SIG-M5 treated with dmso at 0.1 percent for 504 hours (cell line): Measurements from ENCODE around the gene LITAFD.
"Not testable (repeated sequence)": the region's sequence is repeated elsewhere in the genome, so short reads cannot be mapped to it uniquely, and the experiment has no call there.

Experiments used
- DNase-seq: peaks from one replicate; lab custom pipeline; 2025; ENCODE audit not compliant: unreplicated experiment; lab: John Stamatoyannopoulos, UW

LITAFD gene

GRCh38 chr16:8855972-8856371 lies 26.2 kb upstream of the LITAFD start:
- no peak for DNase-seq

- no peak for DNase-seq
Measured at GRCh38 chr16:8858994-8859912, 22.9 kb upstream of the LITAFD start.

DNA sequence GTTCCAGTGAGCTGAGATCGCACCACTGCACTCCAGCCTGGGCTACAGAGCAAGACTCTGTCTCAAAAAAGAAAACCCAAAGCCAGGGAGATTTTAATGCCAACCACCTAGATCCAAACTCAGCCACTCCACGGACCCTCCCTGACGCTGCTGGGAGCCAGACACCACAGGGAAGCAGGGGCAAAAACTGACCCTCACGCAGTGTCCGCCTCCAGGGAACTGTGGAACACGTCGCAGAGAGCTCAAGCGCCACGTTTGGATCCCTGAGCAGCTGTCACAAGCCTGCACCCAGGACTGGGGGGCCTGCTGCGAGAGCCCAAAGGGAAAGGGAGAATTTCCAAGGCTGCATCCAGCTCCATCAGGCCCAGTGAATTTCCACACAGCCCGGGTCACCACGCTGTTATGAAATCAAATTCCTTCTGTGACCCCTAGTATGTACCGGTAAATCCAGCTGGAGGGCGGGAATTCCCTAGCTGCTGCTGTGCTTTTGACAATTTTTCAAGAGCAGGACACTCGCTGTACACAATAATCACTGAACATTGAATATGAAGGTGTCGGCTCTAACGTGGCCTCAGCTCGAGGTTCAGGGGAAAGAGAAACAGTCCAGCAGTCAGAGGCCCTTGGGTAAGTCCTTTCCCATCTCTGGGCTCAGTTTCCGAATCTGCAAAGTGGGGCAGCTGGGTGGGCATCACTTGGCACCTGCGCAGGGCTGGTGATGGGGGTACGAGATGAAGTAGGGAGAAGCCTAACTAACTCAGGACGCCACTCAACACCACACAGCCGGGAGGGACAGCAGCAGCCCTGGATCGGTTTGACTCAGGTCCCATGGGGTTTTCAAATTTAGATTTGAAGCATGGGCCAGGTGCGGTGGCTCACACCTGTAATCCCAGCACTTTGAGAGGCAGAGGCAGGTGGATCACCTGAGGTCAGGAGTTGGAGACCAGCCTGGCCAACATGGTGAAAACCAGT lies 22.0 kb upstream of the LITAFD start:
- DNase-seq, result no peak

DNA sequence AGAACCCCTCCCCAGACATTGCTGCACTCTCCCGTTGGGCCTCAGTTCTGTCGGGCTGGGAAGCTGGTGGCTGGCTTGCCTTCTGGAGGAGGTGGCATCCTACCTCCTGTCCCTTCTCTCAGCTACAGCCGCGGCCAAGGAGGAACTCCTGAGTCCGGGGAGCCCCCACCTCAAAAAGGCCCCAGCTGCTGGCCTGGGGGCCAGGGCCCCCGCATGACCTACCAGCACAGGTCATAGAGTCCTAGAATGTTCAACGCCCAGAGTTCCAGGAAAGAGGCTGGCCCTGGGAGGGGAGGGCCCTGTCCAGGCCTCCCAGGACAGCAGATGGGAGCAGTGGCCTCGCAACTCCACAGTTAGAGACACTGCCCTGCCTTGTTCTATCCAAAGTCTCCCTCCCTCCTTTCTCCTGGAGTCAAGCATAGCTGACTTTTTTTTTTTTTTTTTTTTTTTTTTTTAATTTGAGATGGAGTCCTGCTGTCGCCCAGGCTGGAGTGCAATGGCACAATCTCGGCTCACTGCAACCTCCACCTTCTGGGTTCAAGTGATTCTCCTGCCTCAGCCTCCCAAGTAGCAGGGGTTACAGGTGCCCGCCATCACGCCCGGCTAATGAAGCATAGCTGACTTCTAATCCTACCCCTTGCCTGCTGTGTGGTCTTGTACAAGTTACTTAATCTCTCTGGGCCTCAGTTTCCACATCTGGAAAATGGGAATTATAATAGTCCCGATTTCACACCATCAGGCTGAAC lies 20.4 kb upstream of the LITAFD start:
- no peak for DNase-seq

GRCh38 chr16:8862309-8863130 lies 19.6 kb upstream of the LITAFD start:
- no peak for DNase-seq

GRCh38 chr16:8863594-8864424 lies 18.3 kb upstream of the LITAFD start:
- no peak for DNase-seq

DNA sequence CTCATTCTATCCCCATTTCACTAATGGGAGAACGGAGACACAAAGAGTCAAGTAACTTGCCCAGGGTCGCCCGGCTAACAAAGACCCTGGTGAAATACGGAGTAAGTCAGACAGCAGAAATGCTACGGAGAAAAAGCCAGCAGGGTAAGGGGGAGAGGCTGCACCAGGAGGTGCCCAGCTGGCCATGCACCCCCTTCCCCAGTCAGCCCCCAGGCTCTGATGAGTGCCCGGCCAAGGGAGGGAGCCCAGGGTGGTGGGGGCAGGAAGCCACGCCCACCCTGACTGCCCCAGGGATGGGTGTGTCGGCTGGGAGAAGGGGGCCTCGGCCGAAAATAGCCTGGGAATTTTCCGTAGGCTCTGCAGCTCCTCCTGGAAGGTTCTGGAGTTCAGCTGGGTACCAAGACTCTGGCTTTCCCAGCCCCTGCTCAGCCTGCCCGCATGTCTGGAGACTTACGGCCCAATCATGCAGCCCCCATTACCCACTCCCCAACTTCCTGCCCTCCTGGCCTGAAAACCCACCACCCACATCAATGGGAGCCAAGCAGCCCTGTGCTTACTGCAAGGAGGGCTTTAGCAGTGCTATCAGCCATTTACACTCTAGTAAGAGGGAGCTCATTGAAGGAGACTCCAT lies 17.6 kb upstream of the LITAFD start:
- no peak for DNase-seq

DNA sequence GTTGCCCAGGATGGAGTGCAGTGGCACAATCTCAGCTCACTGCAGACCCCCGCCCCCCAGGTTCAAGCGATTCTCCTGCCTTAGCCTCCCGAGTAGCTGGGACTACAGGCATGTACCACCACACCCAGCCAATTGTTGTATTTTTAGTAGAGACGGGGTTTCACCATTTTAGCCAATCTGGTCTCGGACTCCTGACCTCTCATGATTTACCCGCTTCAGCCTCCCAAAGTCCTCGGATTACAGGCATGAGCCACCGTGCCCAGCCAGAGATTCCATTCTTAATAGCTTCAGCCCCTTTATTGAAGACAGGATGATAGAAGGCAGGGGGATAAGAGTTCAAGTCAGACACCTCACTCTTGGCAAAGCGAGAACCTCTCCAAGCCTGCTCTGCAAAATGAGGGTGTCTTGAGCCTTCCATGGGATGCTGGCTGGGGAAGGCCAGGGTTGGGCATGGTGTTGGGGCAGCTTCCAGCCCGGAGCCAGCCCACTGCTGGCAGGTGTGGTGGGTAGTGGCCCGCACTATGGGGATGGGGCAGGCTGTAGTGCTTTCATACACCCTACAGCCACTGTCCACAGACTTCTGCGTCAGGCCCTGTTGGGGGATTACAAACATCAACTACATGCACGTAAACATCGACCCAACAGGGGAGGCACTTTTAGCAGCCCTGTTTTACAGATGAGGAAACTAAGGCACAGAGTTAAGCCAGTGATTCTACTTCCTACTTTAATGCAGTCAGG lies 16.8 kb upstream of the LITAFD start:
- DNase-seq, result no peak

GRCh38 chr16:8866118-8866883 lies 15.8 kb upstream of the LITAFD start:
- DNase-seq, result no peak

DNA sequence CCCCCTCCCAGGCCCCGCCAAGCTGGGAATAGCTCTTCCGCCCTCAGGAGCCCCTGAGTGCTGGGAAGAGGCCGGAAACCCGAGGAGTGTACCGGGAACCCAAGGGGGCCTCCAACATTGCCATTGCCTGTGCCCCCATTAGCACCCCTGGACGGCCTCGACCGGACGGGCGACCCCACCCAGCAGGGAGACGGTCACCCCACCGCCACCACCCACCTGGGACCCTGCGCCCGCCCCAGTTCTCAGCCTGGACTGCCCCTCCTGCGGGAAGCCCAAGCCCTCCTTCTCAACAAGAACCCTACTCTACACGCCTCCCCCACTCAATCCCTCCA lies 15.3 kb upstream of the LITAFD start:
- no peak for DNase-seq

DNA sequence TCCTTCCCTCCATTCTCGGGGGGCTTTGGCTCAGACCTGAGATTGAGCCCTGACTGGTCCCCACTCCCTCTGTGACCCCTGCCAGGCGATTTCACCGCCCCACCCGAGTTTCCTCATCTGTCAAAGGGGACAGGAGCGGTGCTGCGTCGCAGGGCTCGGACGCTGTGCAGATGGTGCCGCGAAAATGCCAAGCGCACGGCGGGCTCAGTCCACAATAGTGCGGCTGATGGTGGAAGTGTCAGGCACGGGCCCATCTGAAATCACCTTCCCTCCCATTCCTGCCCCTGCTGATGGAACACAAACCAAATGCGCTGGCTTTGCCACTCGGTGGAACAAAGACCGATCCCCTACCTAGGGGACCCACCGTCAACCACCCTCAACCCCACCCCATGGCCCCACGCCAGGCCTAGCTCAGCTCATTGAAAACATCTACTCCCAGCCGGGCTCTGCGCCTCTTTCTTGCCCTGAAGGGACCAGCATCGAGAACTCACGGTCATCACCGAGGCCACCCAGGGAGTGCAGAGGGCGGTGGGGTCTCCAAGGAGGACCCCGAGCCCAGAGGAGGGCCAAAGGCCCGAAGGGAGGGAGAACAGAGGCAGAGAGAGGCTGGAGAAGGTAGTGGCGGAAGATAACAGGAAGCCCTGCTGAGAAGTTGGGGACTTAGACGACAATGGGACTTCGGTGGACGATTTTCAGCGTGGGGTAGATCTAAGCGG lies 14.8 kb upstream of the LITAFD start:
- peak; percentile 18 for DNase-seq

- DNase-seq, result no peak
Measured at GRCh38 chr16:8867932-8868415, 14.2 kb upstream of the LITAFD start.

- DNase-seq, result peak; percentile 87
Measured at GRCh38 chr16:8868416-8869211, 13.5 kb upstream of the LITAFD start, which contains the start of gene CARHSP1. Gene CARHSP1, minus strand, starts transcription at chr16:8869006. Its CDS starts 9,678 bp downstream, at chr16:8859328.

DNA sequence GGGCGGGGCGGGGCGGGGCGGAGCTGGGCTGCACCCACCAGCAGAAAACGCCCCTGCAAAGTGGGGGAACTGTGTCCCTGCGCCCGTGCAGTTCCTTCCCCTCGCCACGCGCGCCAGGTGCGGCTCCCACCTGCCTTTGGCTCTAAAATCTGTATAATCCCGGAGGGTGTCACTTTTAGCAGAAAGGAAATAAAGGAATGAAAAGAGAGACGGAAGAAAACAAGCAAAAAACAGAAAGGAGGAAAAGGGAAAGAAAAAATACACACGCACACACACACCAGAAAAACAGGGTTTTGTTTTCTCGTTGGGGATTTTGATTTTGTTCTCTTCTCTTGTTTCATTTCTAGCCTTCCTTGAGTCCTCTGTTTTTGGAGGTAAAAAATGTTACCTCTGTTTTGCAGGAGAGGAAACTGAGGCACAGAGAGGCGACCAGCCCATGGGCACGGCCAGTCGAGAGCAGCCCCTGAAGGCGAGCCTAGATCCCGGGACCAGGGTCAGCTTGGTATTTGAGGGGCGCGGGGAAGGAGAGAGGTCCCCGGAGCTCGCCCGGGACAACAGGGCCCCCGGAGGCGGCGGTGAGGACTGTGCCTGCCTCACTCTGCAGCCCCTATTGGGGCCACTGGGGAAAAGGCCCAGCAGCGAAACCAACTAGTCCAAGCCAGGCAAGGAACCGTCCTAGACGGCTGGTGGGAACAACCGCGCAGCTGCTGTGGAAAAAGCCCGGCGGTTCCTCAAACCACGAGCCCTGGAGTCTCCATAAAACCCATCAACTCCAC lies 12.8 kb upstream of the LITAFD start:
- no peak for DNase-seq

- not testable (repeated sequence) for DNase-seq
Measured at GRCh38 chr16:8869988-8870241, 12.2 kb upstream of the LITAFD start.
